ENCODE results near the gene PKD1. TPM values are rescaled to one million over a fixed set of nuclear protein-coding genes. Genes with fewer than 3 reads are reported as not detected.

Gene PKD1
- total RNA-seq, 1 donor from 2014 or later: 34.8 TPM

- no peak for ATAC-seq
These were observed 89.5 kb downstream of the PKD1 start for GRCh38 chr16:2045965-2046892.

GRCh38 chr16:2044541-2044940 is 91.2 kb downstream of the PKD1 start:
- ATAC-seq: peak; percentile 3

- ATAC-seq: peak; percentile 1
These were observed 91.8 kb downstream of the PKD1 start for GRCh38 chr16:2043667-2044451.

GRCh38 chr16:2042986-2043666 is 92.6 kb downstream of the PKD1 start:
- ATAC-seq: peak; percentile 65

GRCh38 chr16:2042171-2042985 is 93.3 kb downstream of the PKD1 start:
- no peak for ATAC-seq

- peak; percentile 67 for ATAC-seq
These were observed 94.7 kb downstream of the PKD1 start for GRCh38 chr16:2040787-2041522.

- ATAC-seq: no peak
These were observed 95.5 kb downstream of the PKD1 start for GRCh38 chr16:2040041-2040786.

GRCh38 chr16:2039274-2040031 is 96.2 kb downstream of the PKD1 start:
- ATAC-seq: no peak

Other genes starting within 250 kb of the PKD1 start
- 1.4 TPM for gene HS3ST6, start 217.5 kb downstream of the PKD1 start, total RNA-seq
- gene MSRB1, start 192.7 kb downstream of the PKD1 start, total RNA-seq: 44.0 TPM
- 0.12 TPM for gene RPL3L, start 181.2 kb downstream of the PKD1 start, total RNA-seq
- gene NDUFB10, start 176.4 kb downstream of the PKD1 start, total RNA-seq: 115 TPM
- gene RPS2, start 171.1 kb downstream of the PKD1 start, total RNA-seq: 3,204 TPM
- not detected for gene RNF151, start 169.0 kb downstream of the PKD1 start, total RNA-seq
- gene TBL3, start 163.8 kb downstream of the PKD1 start, total RNA-seq: 31.5 TPM
- 4.6 TPM for gene NOXO1, start 154.4 kb downstream of the PKD1 start, total RNA-seq
- 17.0 TPM for gene GFER, start 151.7 kb downstream of the PKD1 start, total RNA-seq
- gene SYNGR3, start 145.9 kb downstream of the PKD1 start, total RNA-seq: 0.16 TPM
- gene ZNF598, start 126.1 kb downstream of the PKD1 start, total RNA-seq: 41.0 TPM
- gene NPW, start 116.1 kb downstream of the PKD1 start, total RNA-seq: 0.80 TPM
- 21.6 TPM for gene NHERF2, start 109.0 kb downstream of the PKD1 start, total RNA-seq
- 15.8 TPM for gene NTHL1, start 88.1 kb downstream of the PKD1 start, total RNA-seq
- 49.5 TPM for gene TSC2, start 87.9 kb downstream of the PKD1 start, total RNA-seq
- 6.0 TPM for gene RAB26, start 12.7 kb upstream of the PKD1 start, total RNA-seq
- 96.6 TPM for gene TRAF7, start 19.9 kb upstream of the PKD1 start, total RNA-seq
- gene CASKIN1, start 60.7 kb upstream of the PKD1 start, total RNA-seq: 0.08 TPM
- 28.5 TPM for gene MLST8, start 69.6 kb upstream of the PKD1 start, total RNA-seq
- 0.36 TPM for gene BRICD5, start 75.0 kb upstream of the PKD1 start, total RNA-seq
- 6.6 TPM for gene PGP, start 78.9 kb upstream of the PKD1 start, total RNA-seq
- gene E4F1, start 87.7 kb upstream of the PKD1 start, total RNA-seq: 10.7 TPM
- 0.12 TPM for gene DNASE1L2, start 100.5 kb upstream of the PKD1 start, total RNA-seq
- 65.8 TPM for gene ECI1, start 115.7 kb upstream of the PKD1 start, total RNA-seq
- gene RNPS1, start 132.2 kb upstream of the PKD1 start, total RNA-seq: 104 TPM
- gene ABCA3, start 204.8 kb upstream of the PKD1 start, total RNA-seq: 1.2 TPM

Data from esophagus mucosa (tissue), 1 donor.